Activated CD8-positive, alpha-beta memory T cell treated with anti-CD3 and anti-CD28 coated beads, Interleukin-2, amount 50 U/mL, for 24 hours (primary cell): ENCODE data around the gene CCDC9.
"Not testable (repeated sequence)": the region's sequence is repeated elsewhere in the genome, so short reads cannot be mapped to it uniquely, and the experiment has no call there.

Experiments
- DNase-seq: peaks from one replicate; pipeline ENCODE4 v3.0.0-alpha.2; 2020; ENCODE audit errors: extremely low read depth

Gene CCDC9

DNA sequence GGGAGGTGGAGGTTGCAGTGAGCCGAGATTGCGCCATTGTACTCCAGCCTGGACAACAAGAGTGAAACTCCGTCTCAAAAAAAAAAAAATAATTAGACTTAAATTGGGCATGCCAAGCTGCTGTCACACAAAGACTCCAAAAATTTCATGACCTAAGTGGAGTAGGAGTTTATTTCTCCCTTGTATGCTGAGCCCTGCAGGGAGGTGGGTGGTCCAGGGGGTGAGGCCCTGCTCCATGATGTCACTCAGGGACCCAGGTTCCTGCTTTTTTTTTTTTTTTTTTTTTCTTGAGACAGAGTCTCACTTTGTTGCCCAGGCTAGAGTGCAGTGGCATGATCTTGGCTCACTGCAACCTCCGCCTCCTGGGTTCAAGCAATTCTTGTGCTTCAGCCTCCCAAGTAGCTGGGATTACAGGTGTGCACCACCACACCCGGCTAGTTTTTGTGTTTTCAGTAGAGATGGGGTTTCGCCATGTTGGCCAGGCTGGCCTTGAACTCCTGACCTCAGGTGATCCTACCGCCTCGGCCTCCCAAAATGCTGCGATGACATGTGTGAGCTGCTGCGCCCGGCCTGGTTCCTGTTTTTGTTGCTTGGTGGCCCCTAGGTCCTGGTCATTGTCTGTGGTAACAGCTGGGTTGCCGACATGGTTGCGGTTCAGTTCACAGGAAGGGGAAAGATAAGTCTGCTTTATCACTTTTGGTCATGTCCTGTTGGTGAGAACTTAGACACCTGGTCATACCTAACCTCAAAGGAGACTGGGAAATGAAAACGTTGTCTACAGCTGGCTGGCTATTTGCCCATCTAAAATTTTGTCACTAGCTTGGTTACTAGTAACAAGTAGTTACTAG is 5.8 kb downstream of the CCDC9 start:
- DNase-seq, result not testable (repeated sequence)

GRCh38 chr19:47264629-47265028 is 8.3 kb downstream of the CCDC9 start:
- no peak for DNase-seq

DNA sequence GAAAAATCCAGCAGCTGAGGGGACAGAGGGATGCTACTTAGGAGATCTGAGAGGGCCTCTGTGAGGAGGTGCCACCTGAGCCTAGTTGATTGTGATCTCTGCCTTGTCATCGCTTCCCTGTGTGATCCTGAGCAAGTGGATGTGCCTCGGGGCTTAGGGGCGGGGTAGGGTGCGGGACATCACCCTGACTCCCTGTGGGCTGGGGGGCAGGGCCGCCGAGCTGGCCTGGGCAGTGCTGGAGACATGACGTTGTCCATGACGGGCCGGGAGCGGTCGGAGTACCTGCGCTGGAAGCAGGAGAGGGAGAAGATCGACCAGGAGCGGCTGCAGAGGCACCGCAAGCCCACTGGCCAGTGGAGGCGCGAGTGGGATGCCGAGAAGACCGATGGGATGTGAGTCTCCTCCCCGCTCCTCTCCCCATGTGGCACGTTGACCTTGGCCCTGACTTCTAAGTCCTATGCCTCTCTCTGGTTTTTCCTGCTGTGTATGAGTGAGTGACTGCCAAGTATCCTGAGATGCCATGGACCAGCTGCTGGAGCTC is 10.1 kb downstream of the CCDC9 start:
- DNase-seq, result no peak

DNA sequence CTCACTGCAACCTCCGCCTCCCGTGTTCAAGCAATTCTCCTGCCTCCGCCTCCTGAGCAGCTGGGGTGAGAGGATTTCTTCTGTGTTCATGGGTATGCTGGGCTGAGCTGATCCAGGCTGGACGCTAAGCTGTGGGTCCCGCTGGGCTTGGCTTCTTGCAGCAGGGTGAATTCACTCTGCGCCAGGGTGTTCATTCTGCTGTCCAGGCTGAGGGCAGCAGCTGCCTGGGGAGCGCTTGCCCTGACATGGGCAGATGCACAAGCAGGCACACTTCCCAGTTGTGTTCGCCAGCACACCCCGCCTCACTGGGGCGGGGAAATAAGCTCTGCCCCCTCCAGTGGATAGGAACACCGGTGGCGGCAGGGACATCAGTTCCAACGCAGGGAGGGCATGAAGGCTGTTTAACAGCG is 11.0 kb downstream of the CCDC9 start:
- no peak for DNase-seq

DNA sequence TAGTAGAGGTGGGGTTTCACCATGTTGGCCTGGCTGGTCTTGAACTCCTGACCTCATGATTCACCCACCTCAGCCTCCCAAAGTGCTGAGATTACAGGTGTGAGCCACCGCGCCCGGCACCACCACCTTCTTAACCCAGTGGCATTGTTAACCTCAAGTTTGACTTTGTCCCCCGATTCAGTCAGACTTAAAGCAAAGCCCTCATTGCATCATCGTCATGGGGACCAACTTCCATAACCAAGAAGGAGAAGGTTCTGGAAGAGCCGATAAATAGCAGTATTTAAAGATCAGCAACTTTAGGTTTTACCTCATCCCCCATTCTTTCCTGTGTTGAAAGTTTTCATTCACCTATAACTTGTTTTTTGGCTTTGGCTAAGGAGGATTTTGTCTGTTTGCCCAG is 11.7 kb downstream of the CCDC9 start:
- DNase-seq, result no peak

GRCh38 chr19:47269596-47269995 is 13.3 kb downstream of the CCDC9 start:
- DNase-seq, result no peak

GRCh38 chr19:47270408-47270807 is 14.1 kb downstream of the CCDC9 start:
- DNase-seq, result no peak

DNA sequence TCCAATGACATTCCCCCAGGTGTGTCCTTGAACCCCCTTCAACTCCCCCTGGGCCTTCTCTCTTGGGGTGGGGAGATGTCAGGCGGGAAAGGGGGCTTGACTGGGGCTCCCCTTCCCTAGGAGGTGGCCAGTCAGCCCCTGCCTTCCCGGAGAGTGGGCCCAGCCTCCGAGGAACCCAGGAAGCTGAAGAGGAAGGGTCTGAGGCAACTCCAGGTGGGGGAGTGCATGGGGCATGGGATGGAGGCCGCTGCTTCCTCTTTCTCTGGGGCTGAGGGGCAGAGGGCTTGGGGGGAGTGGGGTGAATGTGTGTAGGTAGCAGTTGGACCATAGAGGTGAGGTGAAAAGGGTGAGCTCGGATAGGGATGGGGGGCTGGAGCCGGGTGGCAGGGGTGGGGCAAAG is 15.6 kb downstream of the CCDC9 start:
- no peak for DNase-seq

GRCh38 chr19:47272448-47273312 is 16.4 kb downstream of the CCDC9 start:
- DNase-seq, result no peak

- DNase-seq, result peak; percentile 71
Measured at GRCh38 chr19:47273313-47274070, 17.2 kb downstream of the CCDC9 start.

GRCh38 chr19:47274071-47274890 is 18.0 kb downstream of the CCDC9 start, which contains the start of gene INAFM1:
Gene INAFM1, plus strand, starts transcription at chr19:47274885. Its CDS starts 35 bp downstream, at chr19:47274920.
- DNase-seq, result peak; percentile 97

DNA sequence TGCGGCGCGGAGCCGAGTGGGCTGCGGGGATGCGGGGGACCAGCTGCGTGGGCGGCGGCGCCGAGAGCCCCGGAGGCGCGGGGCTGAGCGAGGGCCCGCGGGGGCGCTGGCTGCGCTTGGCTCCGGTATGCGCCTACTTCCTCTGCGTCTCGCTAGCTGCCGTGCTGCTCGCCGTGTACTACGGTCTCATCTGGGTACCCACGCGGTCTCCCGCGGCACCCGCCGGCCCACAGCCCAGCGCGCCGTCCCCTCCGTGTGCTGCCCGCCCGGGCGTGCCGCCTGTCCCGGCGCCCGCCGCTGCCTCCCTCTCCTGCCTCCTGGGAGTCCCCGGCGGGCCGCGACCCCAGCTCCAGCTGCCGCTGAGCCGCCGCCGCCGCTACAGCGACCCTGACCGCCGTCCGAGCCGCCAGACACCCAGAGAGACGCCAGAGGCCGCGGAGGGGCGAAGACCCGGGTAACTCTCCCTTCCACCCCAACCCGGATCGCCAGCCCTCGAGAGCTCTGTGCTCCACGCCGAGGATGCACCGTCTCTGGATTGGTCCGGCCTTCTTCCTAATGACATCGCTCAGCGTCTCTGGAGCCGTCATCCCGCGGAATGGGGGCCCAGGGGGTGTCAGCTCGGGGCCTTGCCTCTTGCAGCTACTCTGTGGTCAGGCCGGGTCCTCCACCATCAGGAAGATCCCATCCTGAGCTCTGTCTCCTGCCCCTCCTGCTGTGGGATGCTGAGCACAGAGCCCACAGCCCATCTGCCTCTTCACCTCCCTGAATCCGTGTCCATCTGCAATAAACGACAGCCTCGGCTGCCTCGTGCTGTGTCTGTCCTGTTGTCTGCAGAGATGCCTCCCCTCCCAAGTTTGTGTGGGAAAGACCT is 18.8 kb downstream of the CCDC9 start:
- no peak for DNase-seq

GRCh38 chr19:47275791-47276461 is 19.6 kb downstream of the CCDC9 start:
- no peak for DNase-seq

DNA sequence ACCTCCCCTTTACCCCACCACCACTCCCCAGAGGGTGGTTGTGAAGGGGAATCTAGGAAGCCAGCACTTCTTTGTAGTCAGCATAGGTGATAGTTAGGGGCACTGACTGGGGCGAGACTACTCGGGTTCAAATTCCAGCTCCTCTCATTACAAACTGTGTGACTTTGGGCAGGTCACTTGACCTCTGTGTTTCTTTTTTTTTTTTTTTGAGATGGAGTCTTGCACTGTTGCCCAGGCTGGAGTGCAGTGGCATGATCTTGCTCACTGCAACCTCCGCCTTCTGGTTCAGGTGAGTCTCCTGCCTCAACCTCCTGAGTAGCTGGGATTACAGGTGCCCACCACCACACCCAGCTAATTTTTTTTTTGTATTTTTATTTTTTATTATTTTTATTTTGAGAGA is 20.2 kb downstream of the CCDC9 start:
- not testable (repeated sequence) for DNase-seq

- no peak for DNase-seq
Measured at GRCh38 chr19:47280183-47280797, 24.0 kb downstream of the CCDC9 start.

DNA sequence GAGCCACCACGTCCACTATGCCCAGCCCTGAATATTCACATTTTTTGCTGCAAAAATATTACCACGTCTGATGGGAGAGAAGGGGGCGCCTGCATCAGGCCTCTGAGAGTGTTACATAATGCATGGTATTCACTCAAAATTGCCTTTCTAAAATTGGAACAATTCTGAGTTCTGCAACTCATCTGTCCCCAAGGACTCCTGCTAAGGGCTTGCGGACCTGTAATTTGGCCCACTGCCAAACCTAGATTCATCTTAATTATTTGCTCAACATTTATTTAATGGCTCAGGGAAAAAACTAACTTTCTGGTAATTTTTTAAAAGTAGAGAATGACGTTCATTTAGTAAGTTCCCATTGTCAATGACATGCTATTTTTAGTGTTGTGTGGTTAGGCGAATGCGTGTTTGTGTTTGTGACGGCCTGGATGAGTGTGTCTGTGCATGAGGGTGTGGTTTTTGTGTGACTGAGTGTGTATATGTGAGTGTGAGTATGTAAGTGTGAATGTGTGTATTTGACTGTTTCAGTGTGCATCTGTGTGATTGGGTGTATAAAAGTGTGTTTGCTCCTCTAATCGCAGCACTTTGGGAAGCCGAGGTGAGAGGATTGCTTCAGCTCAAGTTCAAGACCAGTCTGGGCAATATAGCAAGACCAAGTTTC is 27.2 kb downstream of the CCDC9 start:
- DNase-seq, result no peak

DNA sequence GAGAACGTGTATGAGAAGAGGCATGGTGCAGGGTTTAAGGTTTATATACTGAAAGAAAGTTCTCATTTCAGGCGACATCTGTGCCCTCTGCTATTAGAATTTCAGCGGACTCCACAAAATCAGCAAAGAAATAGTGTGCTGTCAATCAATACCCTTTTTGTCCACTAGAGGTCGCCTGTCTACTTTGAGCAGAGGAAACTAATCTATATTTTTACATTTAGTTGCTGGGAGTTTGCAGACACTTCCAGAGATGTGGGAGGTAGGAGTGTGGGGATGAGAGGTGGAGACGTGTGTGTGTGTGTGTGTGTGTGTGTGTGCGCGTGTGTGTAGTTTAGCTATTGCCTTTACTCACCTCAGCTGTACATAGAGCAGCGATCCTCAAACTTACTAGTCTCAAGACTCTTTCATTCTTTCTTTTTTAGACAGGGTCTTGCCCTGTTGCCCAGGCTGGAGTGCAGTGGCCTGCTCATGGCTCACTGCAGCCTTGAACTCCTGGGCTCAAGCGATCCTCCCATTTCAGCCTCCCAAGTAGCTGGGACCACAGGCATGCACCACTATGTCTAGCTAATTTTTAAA is 28.1 kb downstream of the CCDC9 start:
- peak; percentile 13 for DNase-seq

GRCh38 chr19:47296036-47296435 is 39.7 kb downstream of the CCDC9 start:
- DNase-seq, result peak; percentile 58
